Ovary (tissue), 9 donors: ENCODE results near the gene ABCA1. TPM values are rescaled to one million over a fixed set of nuclear protein-coding genes. Genes with fewer than 3 reads are reported as not detected.
"Not testable (repeated sequence)": the region's sequence is repeated elsewhere in the genome, so short reads cannot be mapped to it uniquely, and the experiment has no call there.

ENCODE experiments used
- DNase-seq, 5 donors: peaks; one replicate each; pipeline ENCODE4 v3.0.0-alpha.2; 2019 to 2020
- H3K27ac ChIP-seq, 2 donors: fragments of 200-600 bp; one replicate each; pipeline versions ENCODE4 v1.5.1 to v1.8.0; 2019 to 2022
- H3K27me3 ChIP-seq: fragments of 200-600 bp; one replicate; pipeline ENCODE4 v1.8.0; 2022
- H3K36me3 ChIP-seq: fragments of 200-600 bp; sonication (generic); one replicate; pipeline ENCODE4 v1.5.1; 2019
- H3K4me1 ChIP-seq: one replicate; pipeline ENCODE4 v1.8.1; 2013; ENCODE audit warnings: mild to moderate bottlenecking, moderate library complexity; ENCODE audit not compliant: insufficient read depth
- H3K4me3 ChIP-seq: fragments of 200-600 bp; sonication (generic); one replicate; pipeline ENCODE4 v1.5.1; 2017
- H3K9me3 ChIP-seq, 2 donors: fragments of 200-600 bp in 1 of 2; sonication (generic) in 1 of 2; one replicate each; pipeline versions ENCODE4 v1.5.1 to v1.8.1; 2013 to 2019; ENCODE audit warnings: mild to moderate bottlenecking in 1 of 2, moderate library complexity in 1 of 2
- EP300 ChIP-seq: sonication (generic); formaldehyde crosslinking; IDR thresholded peaks from one replicate; pipeline ENCODE4 v1.6.1; 2017; ENCODE audit warnings: antibody characterized with exemption
- POLR2A ChIP-seq: fragments of 450-650 bp; IDR thresholded peaks from one replicate; pipeline ENCODE4 v1.6.1; 2017; ENCODE audit warnings: antibody characterized with exemption, mild to moderate bottlenecking, moderate library complexity
- WGBS, 3 donors: extraction: QIAGEN DNeasy Blood & Tissue Kit in 1 of 3; methylation state at CpG; one replicate each; pipeline versions ENCODE4 v1.1.5 to v1.1.7; 2013 to 2017; 5-methylcytosine and 5-hydroxymethylcytosine counted together
- intact Hi-C, 4 donors: fragments of 100-400 bp; cut with DNase I; formaldehyde crosslinking; loops; one replicate each; pipeline versions ENCODE4 v1.11.0 to v1.15.1; 2022 to 2023
- polyA plus RNA-seq, 2 donors: library from polyadenylated mRNA; stranded (reverse); fragments of 200-250 nt in 1 of 2; fragments of 350-450 nt in 1 of 2; fragmentation: Illumina TruSeq in 1 of 2; extraction: RNeasy Lipid Tissue Mini Kit (QIAGEN cat#74804) in 1 of 2; gene quantifications; one replicate each; pipeline ENCODE4 v1.2.3, GENCODE V29; 2013 to 2014
- total RNA-seq, 7 donors: library from RNA; depleted of rRNA in 2 of 7; stranded (reverse); fragments of >200 nt in 2 of 7; fragmentation: NEBNext Ultra II Directional in 3 of 7; extraction: Animal tissue kit (Norgen Biotek cat#: 25700) in 3 of 7; gene quantifications; one replicate each; pipeline versions ENCODE4 v1.1.0 to v1.2.4, GENCODE V29; 2016 to 2023
- TF ChIP-seq, protein P1 (sequence below), 3 donors: fragments of 450-650 bp in 2 of 3; fragments of 200-600 bp in 1 of 3; IDR thresholded peaks; one replicate each; pipeline versions ENCODE4 v1.5.1 to v1.8.0; 2016 to 2022; ENCODE audit warnings: antibody characterized with exemption in 3 of 3, mild to moderate bottlenecking in 1 of 3
- donor health status: DM: no; HTN: no; CAD: no; lungs with moderate emphysema.
- donor health status: DM: no; HTN: no; CAD: no.
- donor health status: Bipolar disorder and iron deficiency.
- donor health status: DM: yes; HTN: yes; CAD: no.
- donor health status: DM: no; HTN: no; CAD: no.
- donor health status: DM: yes; HTN: yes; CAD: no.

Gene ABCA1
- total and polyA plus RNA-seq, 9 donors, result 7.4 to 24.5 (median 17.5) TPM

DNA sequence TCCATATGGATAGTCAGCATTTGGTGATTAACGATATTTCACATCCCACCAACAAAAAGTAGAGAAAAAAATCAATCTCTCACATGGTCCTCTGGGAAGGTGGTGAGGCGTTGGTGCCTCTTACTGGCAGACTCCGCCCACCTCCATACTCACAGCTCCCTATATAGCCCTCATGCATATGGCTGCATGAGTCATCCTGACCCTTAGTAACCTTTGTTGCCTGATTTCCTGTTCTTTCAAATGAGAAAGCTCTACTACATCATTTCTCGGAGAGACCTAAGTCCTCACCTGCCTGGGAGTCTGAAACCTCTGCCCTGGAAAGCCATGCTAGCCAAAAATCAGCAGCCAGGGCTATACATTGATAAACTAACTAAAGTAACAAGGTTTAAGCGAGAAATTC lies 33.3 kb upstream of the ABCA1 start:
- 70 to 78% (median 75%) methylated on average over 5 of the region's 5 CpGs for WGBS, 3 donors
- Histone ChIP-seq H3K4me3 (no peak overlapping the region), H3K36me3 (no peaks in the 10 kb centered on the region), H3K27me3 (no peaks in the 10 kb centered on the region), H3K27ac (no peak overlapping the region), H3K9me3 (no peaks in the 10 kb centered on the region), H3K4me1 (peaks cover 3% of the 10 kb centered on the region)
- no peak for DNase-seq
- TF ChIP-seq, protein P1, sequence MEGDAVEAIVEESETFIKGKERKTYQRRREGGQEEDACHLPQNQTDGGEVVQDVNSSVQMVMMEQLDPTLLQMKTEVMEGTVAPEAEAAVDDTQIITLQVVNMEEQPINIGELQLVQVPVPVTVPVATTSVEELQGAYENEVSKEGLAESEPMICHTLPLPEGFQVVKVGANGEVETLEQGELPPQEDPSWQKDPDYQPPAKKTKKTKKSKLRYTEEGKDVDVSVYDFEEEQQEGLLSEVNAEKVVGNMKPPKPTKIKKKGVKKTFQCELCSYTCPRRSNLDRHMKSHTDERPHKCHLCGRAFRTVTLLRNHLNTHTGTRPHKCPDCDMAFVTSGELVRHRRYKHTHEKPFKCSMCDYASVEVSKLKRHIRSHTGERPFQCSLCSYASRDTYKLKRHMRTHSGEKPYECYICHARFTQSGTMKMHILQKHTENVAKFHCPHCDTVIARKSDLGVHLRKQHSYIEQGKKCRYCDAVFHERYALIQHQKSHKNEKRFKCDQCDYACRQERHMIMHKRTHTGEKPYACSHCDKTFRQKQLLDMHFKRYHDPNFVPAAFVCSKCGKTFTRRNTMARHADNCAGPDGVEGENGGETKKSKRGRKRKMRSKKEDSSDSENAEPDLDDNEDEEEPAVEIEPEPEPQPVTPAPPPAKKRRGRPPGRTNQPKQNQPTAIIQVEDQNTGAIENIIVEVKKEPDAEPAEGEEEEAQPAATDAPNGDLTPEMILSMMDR (IDR thresholded peaks at IDR 0.05), result no peak
- no peak for TF ChIP-seq POLR2A
- no peak for TF ChIP-seq EP300
- intact Hi-C loops, result no loop called here

DNA sequence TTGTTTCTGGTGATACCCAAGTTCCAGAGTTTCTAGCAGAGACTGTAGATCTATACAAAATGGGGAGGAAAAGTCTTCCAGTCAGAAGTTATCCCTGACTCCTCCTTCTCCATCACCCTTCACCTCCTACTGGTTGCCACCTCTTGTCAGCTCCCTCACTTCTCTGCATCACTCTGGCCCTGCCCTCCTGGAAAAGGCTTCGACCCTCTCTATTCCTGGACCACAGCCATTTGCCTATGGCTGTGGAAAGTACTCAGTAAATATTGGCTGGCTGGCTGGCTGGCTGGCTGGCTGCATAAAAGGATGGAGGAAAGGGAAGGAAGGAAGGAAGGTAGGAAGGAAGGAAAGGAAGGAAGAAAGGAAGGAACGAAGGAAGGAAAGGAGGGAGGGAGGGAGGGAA lies 32.7 kb upstream of the ABCA1 start:
- no peak for DNase-seq
- Histone ChIP-seq H3K4me1 (peaks cover 3% of the 10 kb centered on the region), H3K4me3 (no peak overlapping the region), H3K27ac (no peak overlapping the region), H3K36me3 (no peaks in the 10 kb centered on the region), H3K27me3 (no peaks in the 10 kb centered on the region), H3K9me3 (no peaks in the 10 kb centered on the region)
- intact Hi-C loops, result no loop called here
- WGBS, 3 donors, result 29 to 50% (median 49%) methylated on average over 2 of the region's 2 CpGs
- no peak for TF ChIP-seq EP300
- no peak for TF ChIP-seq POLR2A
- TF ChIP-seq, protein P1 (IDR thresholded peaks at IDR 0.05), result no peak

DNA sequence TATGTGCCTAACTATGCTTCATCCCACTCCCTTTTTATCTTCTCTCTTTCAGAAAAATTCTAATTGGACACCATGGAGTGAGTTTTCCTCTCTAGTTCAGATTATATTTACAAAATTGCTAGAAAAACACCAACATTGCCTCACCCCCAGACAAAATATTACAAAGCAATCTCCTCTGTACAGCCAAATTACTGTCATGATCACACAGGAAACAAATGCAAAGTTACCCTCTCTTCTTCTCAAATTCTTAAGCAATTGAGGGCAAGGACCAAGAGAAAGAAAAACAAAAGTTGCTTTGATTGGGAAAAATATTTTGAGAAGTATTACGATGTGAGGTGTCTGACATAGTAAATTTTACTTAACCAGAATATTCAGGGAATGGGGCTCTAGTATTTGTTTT lies 30.8 kb upstream of the ABCA1 start:
- intact Hi-C loops, result no loop called here
- no peak overlapping the region for H3K27ac ChIP-seq
- H3K27me3 ChIP-seq, result no peaks in the 10 kb centered on the region
- peaks cover 3% of the 10 kb centered on the region for H3K4me1 ChIP-seq
- H3K4me3 ChIP-seq, result no peak overlapping the region
- WGBS, 3 donors, result 3 to 24% (median 12%) methylated on average over 1 of the region's 1 CpG
- DNase-seq, result no peak
- H3K9me3 ChIP-seq, result no peaks in the 10 kb centered on the region
- no peak for TF ChIP-seq EP300
- TF ChIP-seq, protein P1 (IDR thresholded peaks at IDR 0.05), result no peak
- TF ChIP-seq POLR2A, result no peak
- H3K36me3 ChIP-seq, result no peaks in the 10 kb centered on the region

DNA sequence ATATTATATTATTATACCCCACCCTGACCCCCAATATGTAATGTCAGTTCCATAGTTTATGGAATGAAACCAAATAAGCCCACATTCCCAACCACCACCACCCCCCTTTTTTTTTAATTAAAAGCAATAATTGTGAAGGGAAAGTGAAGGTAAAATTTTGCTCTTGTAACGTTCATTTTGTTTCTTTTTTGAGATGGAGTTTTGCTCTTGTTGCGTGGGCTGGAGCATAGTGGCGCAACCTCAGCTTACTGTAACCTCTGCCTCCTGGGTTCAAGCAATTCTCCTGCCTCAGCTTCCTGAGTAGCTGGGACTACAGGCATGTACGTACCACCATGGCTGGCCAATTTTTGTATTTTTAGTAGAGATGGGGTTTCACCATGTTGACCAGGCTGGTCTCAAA lies 30.1 kb upstream of the ABCA1 start:
- H3K27ac ChIP-seq, DNase-seq, H3K9me3 ChIP-seq, H3K4me3 ChIP-seq, H3K27me3 ChIP-seq, H3K4me1 ChIP-seq, intact Hi-C loops, H3K36me3 ChIP-seq: not testable (repeated sequence)
- 48 to 59% (median 51%) methylated on average over 4 of the region's 4 CpGs for WGBS, 3 donors

DNA sequence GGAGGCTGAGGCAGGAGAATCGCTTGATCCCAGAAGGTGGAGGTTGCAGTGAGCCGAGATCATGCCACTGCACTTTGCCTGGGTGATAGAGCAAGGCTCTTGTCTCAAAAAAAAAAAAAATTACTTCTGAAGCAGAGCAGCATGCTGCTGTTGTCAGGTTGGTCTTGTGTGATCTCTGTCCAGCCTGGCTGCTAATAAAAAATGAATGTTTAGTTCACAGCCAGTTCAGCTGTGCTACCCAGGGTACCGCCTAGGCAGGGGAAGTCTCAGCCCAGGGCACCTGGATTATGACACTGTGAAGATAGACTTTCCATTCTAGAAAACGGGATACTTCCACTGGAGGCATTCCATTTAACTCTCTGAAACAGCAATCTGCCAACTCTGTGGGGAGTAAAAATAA lies 23.5 kb upstream of the ABCA1 start:
- H3K4me3 ChIP-seq, result no peak overlapping the region
- no peaks in the 10 kb centered on the region for H3K27me3 ChIP-seq
- WGBS, 3 donors, result 47 to 58% (median 54%) methylated on average over 4 of the region's 4 CpGs
- H3K4me1 ChIP-seq, result no peaks in the 10 kb centered on the region
- H3K36me3 ChIP-seq, result no peaks in the 10 kb centered on the region
- no peak for DNase-seq
- H3K27ac ChIP-seq, result no peak overlapping the region
- intact Hi-C loops, result no loop called here
- TF ChIP-seq POLR2A (no peak), EP300 (no peak)
- TF ChIP-seq, protein P1 (IDR thresholded peaks at IDR 0.05), result no peak
- no peaks in the 10 kb centered on the region for H3K9me3 ChIP-seq
